ENCODE data around the gene PLEKHG4. TPM values are rescaled to one million over a fixed set of nuclear protein-coding genes. Genes with fewer than 3 reads are reported as not detected.

Gene PLEKHG4
- total RNA-seq, 6 experiments from 2014 or later: 0.09 to 0.53 (median 0.20) TPM

DNA sequence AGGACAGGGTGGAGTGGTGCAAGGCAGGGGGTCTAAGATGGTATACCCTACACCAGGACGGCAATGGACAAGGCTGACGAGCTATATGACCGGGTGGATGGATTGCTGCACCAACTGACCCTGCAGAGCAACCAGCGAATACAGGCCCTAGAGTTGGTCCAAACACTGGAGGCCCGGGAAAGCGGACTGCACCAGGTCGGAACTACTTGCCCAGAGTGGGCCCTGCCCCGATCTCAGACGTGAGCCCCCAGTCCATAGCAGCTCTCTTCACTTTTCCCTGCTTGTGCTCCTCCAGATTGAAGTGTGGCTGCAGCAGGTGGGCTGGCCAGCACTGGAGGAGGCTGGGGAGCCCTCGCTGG, 3.1 kb downstream of the PLEKHG4 start:
- no peaks in the 10 kb centered on the region for H3K36me3 ChIP-seq
- TF ChIP-seq POLR2A (IDR thresholded peaks at IDR 0.05) (no peak), CTCF (IDR thresholded peaks at IDR 0.05) (no peak)
- intact Hi-C loops (cut with DNase I): no loop called here
- no peak overlapping the region for H3K4me3 ChIP-seq
- WGBS (ENCODE audit: insufficient coverage, low coverage, low lambda C conversion rate, missing lambda C conversion rate): 100% methylated on average over 2 of the region's 10 CpGs
- no peaks in the 10 kb centered on the region for H3K9me3 ChIP-seq
- H3K27ac ChIP-seq: no peak overlapping the region
- ATAC-seq: no peak
- DNase-seq: no peak
- no peaks in the 10 kb centered on the region for H3K4me1 ChIP-seq
- H3K27me3 ChIP-seq: no peaks in the 10 kb centered on the region

DNA sequence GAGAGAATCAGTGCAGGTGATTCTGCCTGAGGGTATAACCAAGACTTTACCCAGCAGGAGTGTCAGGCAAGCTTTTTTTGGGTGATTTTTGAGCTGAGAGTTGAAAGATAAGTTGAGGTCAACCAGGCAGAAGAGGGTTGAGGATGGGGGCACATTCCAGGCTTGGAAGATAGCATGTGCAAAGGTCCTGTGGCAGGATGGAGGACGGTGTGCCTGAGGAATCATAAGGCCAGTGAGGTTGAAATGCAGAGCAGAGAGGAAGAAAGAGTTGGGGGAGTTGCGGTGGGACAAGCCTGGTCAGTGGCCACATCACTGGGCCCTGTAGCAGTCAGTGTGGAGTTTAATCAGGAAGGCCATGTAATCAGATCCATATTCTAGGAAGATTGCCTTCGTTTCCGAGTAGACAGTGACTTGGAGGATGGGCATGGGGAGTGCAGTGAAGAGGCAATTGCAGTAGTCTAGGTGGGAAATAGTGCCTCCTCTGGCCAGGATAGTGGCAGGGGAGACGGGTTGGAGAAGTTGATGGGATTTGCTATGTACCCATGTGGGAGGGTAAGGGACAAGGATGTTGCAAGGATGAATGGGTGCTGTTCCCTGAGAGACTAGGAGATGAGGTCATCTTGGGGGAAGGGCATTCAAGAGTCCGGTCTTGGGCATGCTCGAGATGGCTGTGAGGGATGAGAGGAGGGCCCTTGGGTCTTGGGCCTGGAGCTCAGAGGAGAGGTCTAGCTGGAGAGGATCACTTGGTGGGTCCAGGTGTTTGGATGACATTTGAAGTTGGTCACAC, 3.9 kb downstream of the PLEKHG4 start:
- no peak for ATAC-seq

DNA sequence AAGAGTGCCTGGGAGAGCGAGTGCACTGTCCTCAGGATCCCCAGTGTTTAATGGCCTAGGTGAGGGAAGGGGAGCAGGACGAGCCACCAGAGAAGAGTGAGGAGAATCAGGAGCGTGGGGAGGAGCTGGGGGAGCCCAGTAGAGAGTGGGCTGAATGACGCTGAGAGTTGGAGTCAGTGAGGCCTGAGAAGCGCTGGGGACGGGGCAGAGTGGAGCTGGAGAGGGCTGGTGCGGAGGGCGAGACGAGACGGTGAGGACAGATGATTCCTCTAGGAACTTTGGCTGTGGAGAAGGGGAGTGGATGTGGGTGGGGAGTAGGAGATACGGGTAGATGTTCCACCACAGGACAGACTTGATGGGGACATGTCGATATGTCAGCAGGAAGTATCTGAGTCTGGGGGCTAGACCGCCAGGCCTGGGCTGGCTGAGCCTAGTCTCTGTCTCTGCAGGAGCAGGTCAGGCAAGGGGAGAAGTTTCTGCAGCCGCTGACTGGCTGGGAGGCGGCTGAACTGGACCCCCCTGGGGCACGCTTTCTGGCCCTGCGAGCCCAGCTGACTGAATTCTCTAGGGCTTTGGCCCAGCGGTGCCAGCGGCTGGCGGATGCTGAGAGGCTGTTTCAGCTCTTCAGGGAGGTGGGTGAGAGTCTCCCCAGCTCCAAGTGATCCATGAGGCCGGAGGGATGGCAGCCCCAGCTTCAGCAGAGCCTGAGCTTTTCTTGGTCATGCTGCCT, 4.7 kb downstream of the PLEKHG4 start:
- ATAC-seq: no peak
- no peak for DNase-seq
- H3K27me3 ChIP-seq: no peaks in the 10 kb centered on the region
- H3K4me1 ChIP-seq: no peaks in the 10 kb centered on the region
- TF ChIP-seq POLR2A (IDR thresholded peaks at IDR 0.05) (no peak), CTCF (IDR thresholded peaks at IDR 0.05) (no peak)
- no peaks in the 10 kb centered on the region for H3K9me3 ChIP-seq
- WGBS (ENCODE audit: insufficient coverage, low coverage, low lambda C conversion rate, missing lambda C conversion rate): 82% methylated on average over 10 of the region's 21 CpGs
- no peaks in the 10 kb centered on the region for H3K36me3 ChIP-seq
- H3K4me3 ChIP-seq: no peak overlapping the region
- intact Hi-C loops (cut with DNase I): no loop called here
- H3K27ac ChIP-seq: no peak overlapping the region

More for the DNA sequence above, 3.9 kb downstream of the PLEKHG4 start:
- no peak overlapping the region for H3K27ac ChIP-seq
- H3K27me3 ChIP-seq: no peaks in the 10 kb centered on the region
- no peaks in the 10 kb centered on the region for H3K9me3 ChIP-seq
- intact Hi-C loops (cut with DNase I): no loop called here
- DNase-seq: no peak
- TF ChIP-seq CTCF (IDR thresholded peaks at IDR 0.05) (no peak), POLR2A (IDR thresholded peaks at IDR 0.05) (no peak)
- H3K4me1 ChIP-seq: no peaks in the 10 kb centered on the region
- WGBS (ENCODE audit: insufficient coverage, low coverage, low lambda C conversion rate, missing lambda C conversion rate): 85% methylated on average over 5 of the region's 7 CpGs
- no peaks in the 10 kb centered on the region for H3K36me3 ChIP-seq
- H3K4me3 ChIP-seq: no peak overlapping the region

GRCh38 chr16:67284699-67285646, 5.6 kb downstream of the PLEKHG4 start:
- Histone ChIP-seq H3K9me3 (no peaks in the 10 kb centered on the region), H3K27ac (no peak overlapping the region), H3K4me3 (no peak overlapping the region), H3K36me3 (no peaks in the 10 kb centered on the region), H3K4me1 (no peaks in the 10 kb centered on the region), H3K27me3 (no peaks in the 10 kb centered on the region)
- WGBS (ENCODE audit: insufficient coverage, low coverage, low lambda C conversion rate, missing lambda C conversion rate): 51% methylated on average over 6 of the region's 34 CpGs
- peak in 2 of 3 donors; percentile 64 to 68 for DNase-seq
- ATAC-seq: peak; percentile 78 to 92 (median 84)
- TF ChIP-seq POLR2A (IDR thresholded peaks at IDR 0.05) (no peak), CTCF (IDR thresholded peaks at IDR 0.05) (peak; percentile 55 to 66 (median 58))
- intact Hi-C loops (cut with DNase I): no loop called here

All from right lobe of liver (tissue), 6 donors.